Measurements from ENCODE around the gene TRAPPC3L.

GRCh38 chr6:116556065-116556464 is 10.6 kb upstream of the TRAPPC3L start:
- TF ChIP-seq SUZ12 (IDR thresholded peaks at IDR 0.05) (no peak), SP1 (IDR thresholded peaks at IDR 0.05) (no peak), NFRKB (IDR thresholded peaks at IDR 0.05) (no peak), HDGF (IDR thresholded peaks at IDR 0.05; ENCODE audit: borderline replicate concordance) (no peak), BHLHE40 (IDR thresholded peaks at IDR 0.05; ENCODE audit: borderline replicate concordance) (no peak), FOXK2 (IDR thresholded peaks at IDR 0.05) (no peak), CTBP1 (IDR thresholded peaks at IDR 0.05; ENCODE audit: borderline replicate concordance) (no peak)

All from HEK293T (cell line).